H1 (cell line): ENCODE results near the gene ZSCAN16. TPM values are rescaled to one million over a fixed set of nuclear protein-coding genes. Genes with fewer than 3 reads are reported as not detected.

Experiments used
- CTCF ChIA-PET: fragments of 300-600 bp; sonication (Branson Sonifier 250); formaldehyde crosslinking; loops from one replicate; lab custom pipeline; 2021; ENCODE audit not compliant: partially characterized antibody; lab: Charles Lee
- POLR2A ChIA-PET: fragments of 300-600 bp; sonication (Branson Sonifier 250); formaldehyde crosslinking; loops from one replicate; lab custom pipeline; 2021; ENCODE audit warnings: inconsistent platforms; ENCODE audit not compliant: partially characterized antibody; lab: Charles Lee
- DNase-seq, 2 experiments: peaks; one replicate each; pipeline versions ENCODE4 v3.0.0 to v3.0.0-alpha.2; 2010 to 2022; ENCODE audit warnings: low spot score in 2 of 2, low read depth in 1 of 2, mixed read lengths in 1 of 2
- FAIRE-seq: peaks from 2 replicates; lab custom pipeline; 2011; peaks lifted over from hg19 to GRCh38; lab: Jason Lieb, UNC
- H2AFZ ChIP-seq: 2 replicates; pipeline ENCODE4 v1.8.1; 2012; ENCODE audit warnings: low read length, inconsistent platforms
- H2AK5ac ChIP-seq: 2 replicates; pipeline ENCODE4 v1.6.1; 2013; ENCODE audit warnings: low read depth, low read length
- H2BK120ac ChIP-seq: replicated peaks from 2 replicates; pipeline ENCODE3; 2013; ENCODE audit warnings: low read depth, low read length, inconsistent platforms
- H2BK12ac ChIP-seq: 2 replicates; pipeline ENCODE4 v1.6.1; 2013; ENCODE audit warnings: low read depth, low read length
- H2BK15ac ChIP-seq: 2 replicates; pipeline ENCODE4 v1.6.1; 2013; ENCODE audit warnings: low read length
- H2BK20ac ChIP-seq: 2 replicates; pipeline ENCODE4 v1.6.1; 2013; ENCODE audit warnings: low read length
- H2BK5ac ChIP-seq: 2 replicates; pipeline ENCODE4 v1.6.1; 2013; ENCODE audit warnings: low read depth, low read length
- H3K14ac ChIP-seq: 2 replicates; pipeline ENCODE4 v1.6.1; 2013; ENCODE audit warnings: inconsistent platforms; ENCODE audit not compliant: insufficient read length
- H3K18ac ChIP-seq: 2 replicates; pipeline ENCODE4 v1.6.1; 2013; ENCODE audit warnings: low read length; ENCODE audit errors: extremely low read depth
- H3K23ac ChIP-seq: 2 replicates; pipeline ENCODE4 v1.6.1; 2013; ENCODE audit warnings: inconsistent platforms; ENCODE audit not compliant: insufficient read length
- H3K23me2 ChIP-seq: 2 replicates; pipeline ENCODE4 v1.6.1; 2013; ENCODE audit warnings: low read depth, low read length
- H3K27ac ChIP-seq: 2 replicates; pipeline ENCODE4 v1.6.1; 2011; ENCODE audit warnings: low read depth, low read length, inconsistent platforms
- H3K27me3 ChIP-seq, 4 experiments: replicated peaks in 1 of 4; 1 replicate in 1 of 4; 2 replicates in 3 of 4; pipeline versions ENCODE4 v1.6.1 to v1.8.1; 2011 to 2013; ENCODE audit warnings: low read length in 3 of 4, mild to moderate bottlenecking in 3 of 4, inconsistent platforms in 2 of 4, mixed read lengths in 2 of 4, moderate library complexity in 1 of 4; ENCODE audit not compliant: control insufficient read depth in 3 of 4, insufficient read depth in 3 of 4; ENCODE audit errors: extremely low read depth in 1 of 4
- H3K36me3 ChIP-seq, 4 experiments: 2 replicates each; pipeline versions ENCODE4 v1.6.1 to v1.8.1; 2011 to 2013; ENCODE audit warnings: mild to moderate bottlenecking in 4 of 4, low read length in 3 of 4, moderate library complexity in 2 of 4, control low read depth in 1 of 4, inconsistent platforms in 1 of 4; ENCODE audit not compliant: insufficient read depth in 4 of 4, control insufficient read depth in 2 of 4
- H3K4ac ChIP-seq: replicated peaks from 2 replicates; pipeline ENCODE3; 2013; ENCODE audit warnings: low read length, low read depth, mixed read lengths, inconsistent platforms; ENCODE audit not compliant: insufficient read length
- H3K4me1 ChIP-seq, 4 experiments: replicated peaks in 1 of 4; 1 replicate in 1 of 4; 2 replicates in 3 of 4; pipeline versions ENCODE4 v1.6.1 to v1.8.1; 2011 to 2013; ENCODE audit warnings: low read length in 3 of 4, inconsistent platforms in 2 of 4, mixed read lengths in 1 of 4; ENCODE audit not compliant: insufficient read depth in 4 of 4, control insufficient read depth in 3 of 4
- H3K4me2 ChIP-seq, 2 experiments: 2 replicates each; pipeline versions ENCODE4 v1.6.1 to v1.8.1; 2011 to 2013; ENCODE audit warnings: low read depth in 2 of 2, low read length in 2 of 2, control low read depth in 1 of 2, inconsistent platforms in 1 of 2, mild to moderate bottlenecking in 1 of 2; ENCODE audit not compliant: insufficient read depth in 1 of 2
- H3K4me3 ChIP-seq, 4 experiments: fragments of 200-600, 300-600 bp in 1 of 4; sonication (generic), shearing (Covaris generic), sonication (Bioruptor Twin) in 1 of 4; 2 replicates each; pipeline versions ENCODE4 v1.5.1 to v1.8.1; 2011 to 2016; ENCODE audit warnings: low read length in 4 of 4, low read depth in 3 of 4, control low read depth in 2 of 4, inconsistent platforms in 2 of 4, mild to moderate bottlenecking in 2 of 4, mixed read lengths in 1 of 4, moderate library complexity in 1 of 4; ENCODE audit not compliant: insufficient read depth in 2 of 4; ENCODE audit errors: extremely low read depth in 1 of 4
- H3K56ac ChIP-seq: replicated peaks from 2 replicates; pipeline ENCODE3; 2013; ENCODE audit warnings: low read depth, mild to moderate bottlenecking, mixed read lengths, low read length, inconsistent platforms; ENCODE audit not compliant: insufficient read length
- H3K79me1 ChIP-seq: 2 replicates; pipeline ENCODE4 v1.6.1; 2013; ENCODE audit warnings: low read depth, low read length, control low read depth
- H3K79me2 ChIP-seq, 2 experiments: 2 replicates each; pipeline versions ENCODE4 v1.6.1 to v1.8.1; 2012 to 2013; ENCODE audit warnings: low read length in 2 of 2, mild to moderate bottlenecking in 2 of 2, inconsistent platforms in 1 of 2; ENCODE audit not compliant: insufficient read depth in 2 of 2, control insufficient read depth in 1 of 2
- H3K9ac ChIP-seq, 4 experiments: replicated peaks in 1 of 4; 1 replicate in 1 of 4; 2 replicates in 3 of 4; pipeline versions ENCODE4 v1.6.1 to v1.8.1; 2011 to 2013; ENCODE audit warnings: low read depth in 3 of 4, low read length in 3 of 4, control low read depth in 2 of 4, mild to moderate bottlenecking in 2 of 4, moderate library complexity in 2 of 4, inconsistent platforms in 1 of 4; ENCODE audit errors: extremely low read depth in 1 of 4
- H3K9me3 ChIP-seq, 2 experiments: 2 replicates each; pipeline versions ENCODE4 v1.6.1 to v1.8.1; 2012 to 2013; ENCODE audit warnings: mild to moderate bottlenecking in 2 of 2, moderate library complexity in 2 of 2, control low read depth in 1 of 2, inconsistent platforms in 1 of 2, low read depth in 1 of 2, low read length in 1 of 2, mixed read lengths in 1 of 2; ENCODE audit not compliant: insufficient read depth in 2 of 2
- H4K20me1 ChIP-seq, 2 experiments: replicated peaks in 1 of 2; 2 replicates each; pipeline versions ENCODE3 to v1.8.1; 2011 to 2013; ENCODE audit warnings: inconsistent platforms in 2 of 2, low read length in 2 of 2, mild to moderate bottlenecking in 1 of 2; ENCODE audit not compliant: insufficient read depth in 2 of 2, control insufficient read depth in 1 of 2
- H4K5ac ChIP-seq: 2 replicates; pipeline ENCODE4 v1.6.1; 2013; ENCODE audit warnings: low read length, low read depth, mixed read lengths, inconsistent platforms; ENCODE audit not compliant: insufficient read length
- H4K8ac ChIP-seq: 2 replicates; pipeline ENCODE4 v1.8.0; 2013; ENCODE audit warnings: mild to moderate bottlenecking, moderate library complexity, low read length, inconsistent platforms; ENCODE audit not compliant: insufficient read depth; ENCODE audit errors: extremely low read depth
- H4K91ac ChIP-seq: replicated peaks from 2 replicates; pipeline ENCODE3; 2013; ENCODE audit warnings: low read length, mixed read lengths, inconsistent platforms; ENCODE audit not compliant: insufficient read length
- ATF3 ChIP-seq: IDR thresholded peaks from 2 replicates; pipeline ENCODE4 v1.6.1; 2011; ENCODE audit warnings: low read depth, mild to moderate bottlenecking, low read length; ENCODE audit not compliant: insufficient read depth
- BACH1 ChIP-seq: IDR thresholded peaks from 2 replicates; pipeline ENCODE4 v1.6.1; 2012; ENCODE audit warnings: low read length, improper control_type of control experiment
- CHD1 ChIP-seq: IDR thresholded peaks from 2 replicates; pipeline ENCODE4 v1.6.1; 2012; ENCODE audit warnings: low read depth, low read length, improper control_type of control experiment
- E2F6 ChIP-seq: IDR thresholded peaks from 2 replicates; pipeline ENCODE4 v1.6.1; 2012; ENCODE audit warnings: inconsistent platforms
- EZH2 ChIP-seq: fragments of 200-600 bp; sonication (generic); IDR thresholded peaks from 2 replicates; pipeline ENCODE4 v1.7.1; 2012; ENCODE audit warnings: low read depth, mild to moderate bottlenecking, moderate library complexity, low read length, inconsistent platforms; ENCODE audit not compliant: severe bottlenecking
- KDM1A ChIP-seq: fragments of 200-600, 300-600 bp; sonication (generic); IDR thresholded peaks from 2 replicates; pipeline ENCODE4 v1.7.1; 2016; ENCODE audit warnings: mild to moderate bottlenecking, low read length, borderline replicate concordance
- MAX ChIP-seq: IDR thresholded peaks from 2 replicates; pipeline ENCODE4 v1.6.1; 2012; ENCODE audit warnings: inconsistent platforms
- POU5F1 ChIP-seq: IDR thresholded peaks from 2 replicates; pipeline ENCODE4 v1.6.1; 2011; ENCODE audit warnings: low read depth, mild to moderate bottlenecking, low read length, moderate library complexity
- RBBP5 ChIP-seq: IDR thresholded peaks from 2 replicates; pipeline ENCODE4 v1.7.1; 2012; ENCODE audit warnings: low read depth, mild to moderate bottlenecking, inconsistent platforms, low read length, moderate library complexity, borderline replicate concordance
- RNF2 ChIP-seq: fragments of 200-900, 300-1000 bp; sonication (generic); IDR thresholded peaks from 2 replicates; pipeline ENCODE4 v1.7.1; 2016; ENCODE audit warnings: borderline replicate concordance, low read depth, mild to moderate bottlenecking, antibody characterized with exemption, low read length; ENCODE audit not compliant: poor library complexity, severe bottlenecking; ENCODE audit errors: missing control alignments
- SIX5 ChIP-seq: IDR thresholded peaks from 2 replicates; pipeline ENCODE4 v1.6.1; 2011; ENCODE audit warnings: mild to moderate bottlenecking, low read depth, low read length
- ZNF274 ChIP-seq: IDR thresholded peaks from 2 replicates; pipeline ENCODE4 v1.7.0; 2012; ENCODE audit warnings: low read length, borderline replicate concordance; ENCODE audit errors: extremely low read depth
- WGBS, 2 experiments: shearing (Covaris generic) in 1 of 2; methylation state at CpG; one replicate each; pipeline versions ENCODE4 v1.1.6 to v1.1.7; 2013 to 2015; ENCODE audit warnings: low lambda C conversion rate in 2 of 2, mixed read lengths in 2 of 2, inconsistent platforms in 1 of 2, low coverage in 1 of 2, missing lambda C conversion rate in 1 of 2; ENCODE audit not compliant: insufficient replicate concordance in 2 of 2, insufficient coverage in 1 of 2, insufficient read length in 1 of 2; ENCODE audit errors: extremely low coverage in 1 of 2, missing lambda C conversion rate in 1 of 2; 5-methylcytosine and 5-hydroxymethylcytosine counted together
- polyA plus RNA-seq, 7 experiments: library from polyadenylated mRNA; depleted of rRNA in 3 of 7; stranded (reverse) in 5 of 7; unstranded in 2 of 7; fragments of >200 nt in 5 of 7; fragments of 200-250 nt in 2 of 7; gene quantifications; 1 replicate in 5 of 7; 2 replicates in 1 of 7; 4 replicates in 1 of 7; pipeline versions ENCODE4 v1.2.1 to v1.2.3, GENCODE V29; 2011 to 2013; ENCODE audit warnings: missing spikeins in 2 of 7, mixed read lengths in 2 of 7
- total RNA-seq: library from RNA; stranded (reverse); fragmentation: NEBNext Ultra II Directional; extraction: Animal tissue kit (Norgen Biotek cat#: 25700); gene quantifications from 2 replicates; pipeline ENCODE4 v1.2.1, GENCODE V29; 2021

The ZSCAN16 gene
- total and polyA plus RNA-seq, 2 of the 8 experiments (the other 6 are each of a cell fraction or from before 2014, with no cell fraction given) = 3.6 to 9.4 TPM

- Histone ChIP-seq H3K79me2 (no peaks in the 10 kb centered on the region), H2BK12ac (no peak overlapping the region), H3K27me3 (0 out of 7 replicates have a peak, but pooled peaks cover 0 to 2% (median 0%) of the 10 kb centered on the region in 4 experiments), H4K8ac (no peak overlapping the region), H2AK5ac (no peak overlapping the region), H3K4me3 (no peak overlapping the region), H3K23ac (no peak overlapping the region), H3K14ac (no peak overlapping the region), H3K56ac (no peak overlapping the region), H2AFZ (no peak overlapping the region), H4K91ac (no peak overlapping the region), H3K4me1 (no peaks in the 10 kb centered on the region), H2BK120ac (no peak overlapping the region), H3K27ac (no peak overlapping the region), H3K9me3 (no peaks in the 10 kb centered on the region), H3K9ac (no peak overlapping the region), H2BK20ac (no peak overlapping the region), H4K20me1 (no peaks in the 10 kb centered on the region), H3K4me2 (no peak overlapping the region), H3K23me2 (no peaks in the 10 kb centered on the region), H3K18ac (no peak overlapping the region), H3K36me3 (peaks cover 0 to 9% (median 3%) of the 10 kb centered on the region in 4 experiments; a peak in 3 of 8 replicates), H3K79me1 (no peaks in the 10 kb centered on the region), H2BK5ac (no peak overlapping the region), H2BK15ac (no peak overlapping the region), H4K5ac (no peak overlapping the region), H3K4ac (no peak overlapping the region)
- WGBS, 2 experiments = 86% methylated on average over 2 of the region's 2 CpGs; no CpG with 5 or more reads in 1 of the 2 experiments
- DNase-seq = no peak
- ChIA-PET POLR2A (interaction anchor here (1.0 to 1.8 kb wide), 2 partner anchors 11 to 131 kb away, joined by 3 to 7 read pairs; no protein-coding TSS in a partner anchor), CTCF (interaction anchor here (1.0 to 1.4 kb wide), 3 partner anchors 10 to 131 kb away, joined by 3 read pairs; no protein-coding TSS in a partner anchor)
- no peak for FAIRE-seq
- TF ChIP-seq ZNF274 = no peak
- no peak for TF ChIP-seq RNF2
- no peak for TF ChIP-seq KDM1A
- no peak for TF ChIP-seq MAX
- TF ChIP-seq E2F6 = no peak
- no peak for TF ChIP-seq POU5F1
- TF ChIP-seq EZH2 = no peak
- TF ChIP-seq ATF3 = no peak
- no peak for TF ChIP-seq BACH1
- TF ChIP-seq RBBP5 = no peak
- no peak for TF ChIP-seq CHD1
- TF ChIP-seq SIX5 = no peak
Observed at GRCh38 chr6:28115799-28116198, 8.6 kb upstream of the ZSCAN16 start.
